NCI-H524 treated with DMSO at 0.1 percent for 48 hours (cell line): ENCODE data around the gene NOC4L.
"Not testable (repeated sequence)": the region's sequence is repeated elsewhere in the genome, so short reads cannot be mapped to it uniquely, and the experiment has no call there.

Experiments used
- DNase-seq: peaks from one replicate; lab custom pipeline; 2025; lab: John Stamatoyannopoulos, UW

Gene NOC4L

DNA sequence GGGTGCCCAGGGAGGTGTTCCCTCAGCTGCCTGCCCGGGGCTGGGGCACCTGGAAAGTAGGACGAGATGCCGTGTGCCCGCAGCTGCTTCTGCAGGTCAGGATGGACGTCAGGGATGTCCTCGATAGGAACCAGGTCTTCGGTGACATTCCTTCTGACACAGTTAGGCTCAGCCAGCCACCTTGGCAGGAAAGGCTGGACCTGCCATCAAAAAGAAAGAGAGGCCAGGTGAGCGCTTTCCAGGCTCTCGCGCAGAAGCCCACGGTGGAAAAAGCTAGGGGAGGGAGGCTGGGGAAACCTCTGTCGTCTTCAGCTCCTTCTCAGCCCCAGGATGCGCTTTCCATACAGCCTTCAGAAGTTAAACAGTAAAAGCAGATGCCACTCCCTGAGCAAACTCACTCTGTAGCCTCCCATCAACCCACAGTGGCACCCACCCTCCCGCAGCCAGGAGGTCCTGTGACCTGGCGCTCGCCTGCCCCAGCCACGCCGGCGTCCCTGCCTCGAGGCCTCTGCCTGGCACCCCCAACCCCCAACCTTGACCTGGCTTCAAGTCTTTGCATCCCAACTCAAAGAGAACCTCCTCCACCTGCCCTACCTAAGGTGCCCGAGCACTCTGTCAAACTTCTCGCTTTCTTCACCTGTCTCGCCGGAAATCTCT lies 1.4 kb upstream of the NOC4L start:
- DNase-seq, result no peak

- DNase-seq, result no peak
Observed at GRCh38 chr12:132143336-132144071, 753 bp upstream of the NOC4L start.

DNA sequence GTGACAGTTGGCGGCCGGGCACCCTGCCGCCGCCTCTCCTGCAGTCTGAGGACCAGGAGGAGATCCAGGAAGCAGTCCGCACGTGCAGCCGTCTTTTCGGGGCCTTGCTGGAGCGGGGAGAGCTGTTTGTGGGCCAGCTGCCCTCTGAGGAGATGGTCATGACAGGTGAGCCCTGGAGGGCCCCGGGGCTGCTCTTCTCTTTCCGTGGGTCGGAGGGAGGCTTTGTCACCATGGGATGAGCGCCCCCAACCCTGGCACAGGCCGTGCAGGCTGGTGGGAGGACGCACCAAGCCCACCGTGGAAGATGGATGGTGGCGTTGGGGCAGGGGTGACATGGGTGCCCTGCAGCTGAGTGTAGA lies 532 bp downstream of the NOC4L start:
- no peak for DNase-seq

DNA sequence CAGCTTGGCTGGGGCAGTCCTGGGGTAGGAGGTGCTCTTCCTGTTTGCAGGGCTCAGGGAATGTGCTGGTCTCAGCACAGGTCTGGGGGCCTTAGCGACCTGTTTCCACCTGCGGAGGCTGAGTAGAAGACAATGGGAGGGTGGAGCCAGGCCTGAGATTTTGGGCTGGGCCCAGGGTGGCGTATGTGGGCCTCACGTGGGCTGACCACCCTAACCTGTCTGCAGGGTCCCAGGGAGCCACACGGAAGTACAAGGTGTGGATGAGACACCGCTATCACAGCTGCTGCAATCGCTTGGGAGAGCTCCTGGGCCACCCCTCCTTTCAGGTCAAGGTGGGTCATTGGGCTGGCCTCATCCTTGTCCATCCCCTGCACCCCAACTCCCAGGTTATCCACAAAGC lies 1.1 kb downstream of the NOC4L start:
- no peak for DNase-seq

DNA sequence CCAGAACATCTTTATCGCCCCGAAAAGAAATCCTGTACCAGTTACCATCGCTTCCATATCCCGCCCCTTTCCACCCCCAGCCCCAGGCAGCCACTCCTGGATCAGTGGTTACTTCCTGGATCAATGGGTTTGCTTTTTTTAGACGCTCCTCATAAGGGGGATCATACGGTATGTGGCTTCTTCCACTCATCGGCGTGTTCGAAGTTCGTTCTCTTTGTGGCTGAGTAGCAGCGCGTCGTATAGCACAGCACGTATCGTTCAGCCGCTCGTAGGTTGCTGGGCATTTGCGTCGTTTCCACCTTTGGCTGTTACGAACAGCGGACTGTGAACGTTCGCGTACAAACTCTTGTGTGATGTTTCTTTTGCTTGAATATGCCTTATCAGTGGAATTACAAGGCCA lies 1.8 kb downstream of the NOC4L start:
- DNase-seq, result no peak

DNA sequence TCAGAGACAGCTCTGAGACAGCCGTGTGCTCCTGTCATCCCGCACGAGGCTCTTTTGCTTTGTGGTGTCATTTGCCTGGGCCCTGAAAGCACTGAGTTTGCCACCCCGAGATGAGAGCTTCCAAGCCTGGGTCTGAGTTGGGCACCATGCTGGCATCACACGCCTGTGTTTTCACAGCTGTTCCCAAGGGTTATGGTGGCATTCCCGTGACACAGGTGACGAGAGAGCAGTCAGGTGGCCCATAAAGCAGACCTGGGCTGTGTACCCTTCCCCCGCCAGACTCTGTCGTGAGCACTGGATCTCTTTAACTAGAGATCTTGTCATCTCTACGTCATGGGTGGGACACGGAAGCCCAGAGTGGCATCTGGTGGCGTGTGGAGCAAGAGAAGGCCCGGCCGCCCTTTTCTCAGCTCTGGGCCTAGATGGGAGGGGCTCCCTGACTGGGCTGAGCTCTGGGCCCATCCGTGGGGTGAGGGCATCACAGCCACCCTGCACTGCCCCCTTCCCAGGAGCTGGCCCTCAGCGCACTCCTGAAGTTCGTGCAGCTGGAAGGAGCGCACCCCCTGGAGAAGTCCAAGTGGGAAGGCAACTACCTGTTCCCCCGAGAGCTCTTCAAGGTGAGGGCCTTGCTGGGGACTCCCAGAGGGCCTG lies 2.6 kb downstream of the NOC4L start:
- DNase-seq, result no peak

DNA sequence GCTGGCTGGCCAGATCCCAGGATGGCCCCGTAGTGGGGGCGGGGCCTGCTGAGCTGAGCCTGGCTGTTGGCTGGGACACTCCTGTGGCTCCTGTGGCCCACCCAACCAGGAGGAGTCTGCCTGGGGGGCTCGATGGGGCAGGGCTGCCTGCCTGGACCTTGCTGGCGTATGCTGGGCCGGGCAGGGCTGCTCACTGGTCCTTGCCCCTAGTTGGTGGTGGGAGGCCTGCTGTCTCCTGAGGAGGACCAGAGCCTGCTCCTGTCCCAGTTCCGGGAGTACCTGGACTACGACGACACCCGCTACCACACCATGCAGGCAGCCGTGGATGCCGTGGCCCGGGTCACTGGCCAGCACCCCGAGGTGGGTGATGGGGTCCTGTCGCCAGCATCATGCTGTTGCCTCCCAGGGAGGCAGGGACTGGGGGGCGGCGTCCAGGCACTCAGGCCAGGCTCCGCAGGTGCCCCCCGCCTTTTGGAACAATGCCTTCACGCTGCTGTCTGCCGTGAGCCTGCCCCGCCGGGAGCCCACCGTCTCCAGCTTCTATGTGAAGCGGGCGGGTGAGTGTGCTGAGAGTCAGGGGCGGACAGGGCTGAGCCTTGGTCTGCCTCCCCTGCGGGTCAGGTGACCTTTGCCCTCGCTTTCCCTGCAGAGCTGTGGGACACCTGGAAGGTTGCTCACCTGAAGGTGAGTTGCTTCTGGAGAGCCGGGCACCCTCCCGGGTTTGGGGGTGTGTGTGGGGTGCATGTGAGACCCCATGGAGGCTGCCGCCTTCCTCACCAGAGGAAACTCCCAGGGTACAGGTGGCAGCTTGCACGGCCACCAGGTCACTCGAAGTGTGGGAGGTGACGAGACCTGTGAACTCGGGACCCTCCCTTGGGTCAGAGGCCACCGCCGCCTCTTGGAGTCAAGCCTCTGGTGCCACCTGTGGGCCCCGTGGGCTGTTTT lies 3.4 kb downstream of the NOC4L start:
- no peak for DNase-seq

GRCh38 chr12:132148368-132149045 lies 4.2 kb downstream of the NOC4L start:
- no peak for DNase-seq

GRCh38 chr12:132149526-132149925 lies 5.3 kb downstream of the NOC4L start:
- DNase-seq, result not testable (repeated sequence)

GRCh38 chr12:132150780-132151144 lies 6.5 kb downstream of the NOC4L start:
- no peak for DNase-seq

DNA sequence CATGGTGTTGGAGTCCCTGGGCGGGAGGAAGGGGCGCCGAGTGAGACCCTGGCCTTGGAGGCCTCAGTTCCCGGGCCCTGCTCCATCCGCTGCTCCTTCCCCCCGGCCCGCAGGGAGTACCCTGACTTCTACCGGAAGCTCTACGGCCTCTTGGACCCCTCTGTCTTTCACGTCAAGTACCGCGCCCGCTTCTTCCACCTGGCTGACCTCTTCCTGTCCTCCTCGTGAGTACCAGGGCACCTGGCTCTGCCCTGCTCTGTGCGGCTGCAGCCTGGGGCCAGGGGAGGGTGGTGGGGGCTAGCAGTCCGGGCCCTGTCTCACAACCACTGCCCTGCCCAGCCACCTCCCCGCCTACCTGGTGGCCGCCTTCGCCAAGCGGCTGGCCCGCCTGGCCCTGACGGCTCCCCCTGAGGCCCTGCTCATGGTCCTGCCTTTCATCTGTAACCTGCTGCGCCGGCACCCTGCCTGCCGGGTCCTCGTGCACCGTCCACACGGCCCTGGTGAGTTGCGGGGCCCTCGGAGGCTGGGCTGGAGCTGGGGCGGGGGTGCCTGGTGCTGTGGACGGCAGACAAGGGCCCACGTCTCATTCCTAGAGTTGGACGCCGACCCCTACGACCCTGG lies 7.0 kb downstream of the NOC4L start:
- no peak for DNase-seq

DNA sequence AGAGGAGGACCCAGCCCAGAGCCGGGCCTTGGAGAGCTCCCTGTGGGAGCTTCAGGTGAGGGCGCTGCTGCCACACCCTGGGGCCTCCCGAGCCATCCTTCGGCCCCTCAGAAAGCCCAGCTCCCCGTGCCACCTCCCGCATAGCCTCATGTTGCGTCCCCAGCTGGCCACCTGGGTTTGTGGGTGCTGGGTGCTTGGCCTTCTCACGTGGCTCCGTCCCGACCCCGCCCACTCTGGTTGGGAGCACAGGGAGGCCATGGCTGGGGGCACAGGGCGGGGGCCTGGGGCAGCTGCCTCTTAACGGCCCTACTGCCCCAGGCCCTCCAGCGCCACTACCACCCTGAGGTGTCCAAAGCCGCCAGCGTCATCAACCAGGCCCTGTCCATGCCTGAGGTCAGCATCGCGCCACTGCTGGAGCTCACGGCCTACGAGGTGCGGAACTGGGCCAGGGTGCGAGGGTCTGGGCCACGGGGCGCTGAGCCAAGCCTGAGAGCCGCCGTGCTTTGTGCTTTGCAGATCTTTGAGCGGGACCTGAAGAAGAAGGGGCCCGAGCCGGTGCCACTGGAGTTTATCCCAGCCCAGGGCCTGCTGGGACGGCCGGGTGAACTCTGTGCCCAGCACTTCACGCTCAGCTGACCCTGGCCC lies 7.6 kb downstream of the NOC4L start:
- DNase-seq, result no peak

GRCh38 chr12:132152411-132152821 lies 8.2 kb downstream of the NOC4L start:
- no peak for DNase-seq

- no peak for DNase-seq
Observed at GRCh38 chr12:132152953-132153352, 8.7 kb downstream of the NOC4L start.

DNA sequence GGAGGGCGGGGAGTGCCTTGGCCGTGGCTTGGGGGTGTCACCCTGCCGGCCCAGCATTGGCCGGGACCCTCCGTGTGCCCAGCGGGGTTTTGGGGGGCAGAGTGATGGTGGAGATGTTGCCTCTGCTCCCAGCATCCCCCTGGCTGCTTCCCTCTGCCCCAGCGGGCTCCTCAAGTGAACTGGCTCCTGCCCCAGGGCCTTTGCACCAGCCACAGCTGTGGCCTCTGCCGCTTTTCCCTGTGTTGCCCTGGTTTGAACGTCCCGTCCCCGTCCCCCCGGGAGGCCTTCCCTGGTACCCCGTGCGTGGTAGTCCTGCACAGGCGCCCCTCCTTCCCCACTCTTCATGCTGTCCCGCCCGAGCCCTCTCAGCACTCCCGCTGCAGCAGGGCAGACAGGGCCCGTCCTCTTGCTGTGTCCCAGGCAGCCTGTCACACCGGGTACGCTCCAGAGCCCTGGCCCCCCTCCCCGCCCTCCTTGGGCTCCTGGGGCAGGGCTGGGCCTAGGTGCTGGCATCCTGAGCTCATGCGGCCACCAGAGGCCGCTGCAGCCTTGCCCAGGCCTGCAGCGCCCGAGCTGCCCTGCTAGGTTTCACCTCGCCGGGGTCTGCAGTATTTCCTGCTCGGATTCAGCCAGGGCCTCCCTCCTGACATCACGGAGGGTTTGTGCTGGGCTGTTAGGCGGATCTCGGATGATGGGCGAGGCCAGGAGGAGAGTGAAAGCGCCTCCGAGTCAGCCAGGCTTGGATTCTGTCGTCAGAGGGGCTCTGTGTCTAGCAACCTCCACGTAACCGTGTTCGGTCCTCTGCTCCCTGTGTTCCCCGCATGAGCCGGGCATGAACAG lies 9.5 kb downstream of the NOC4L start:
- DNase-seq, result peak; percentile 1

DNA sequence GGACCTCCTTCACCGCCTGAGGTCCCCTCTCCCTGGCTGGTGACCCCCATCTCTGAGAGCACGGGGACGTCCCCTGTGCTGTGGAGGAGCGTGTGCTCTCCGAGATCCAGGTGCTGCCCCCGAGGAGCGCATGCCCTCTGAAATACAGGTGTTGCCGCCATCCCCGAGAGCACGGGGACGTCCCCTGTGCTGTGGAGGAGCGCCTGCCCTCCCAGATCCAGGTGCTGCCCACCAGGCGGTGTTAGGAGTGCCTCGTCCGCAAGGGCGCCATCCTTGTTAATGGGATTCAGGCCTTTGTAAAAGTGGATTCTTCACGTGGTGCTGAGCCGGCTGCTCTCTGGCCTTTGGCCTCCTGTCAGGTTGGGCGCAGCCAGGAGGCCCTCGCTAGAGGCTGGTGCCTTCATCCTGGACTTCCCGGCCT lies 10.1 kb downstream of the NOC4L start:
- no peak for DNase-seq

GRCh38 chr12:132154941-132155770 lies 10.9 kb downstream of the NOC4L start:
- no peak for DNase-seq

- DNase-seq, result no peak
Observed at GRCh38 chr12:132155771-132156572, 11.7 kb downstream of the NOC4L start.
